PC-9 (cell line): ENCODE measurements around the gene PRKCB. TPM values are rescaled to one million over a fixed set of nuclear protein-coding genes. Genes with fewer than 3 reads are reported as not detected.

Source experiments
- BruUV-seq: library from RNA; stranded (reverse); fragments of 400-500 nt; replicated peaks from 2 replicates; lab custom pipeline; 2021; lab: Mats Ljungman, UMichigan
- CTCF ChIA-PET: fragments of 300-600 bp; sonication (Branson Sonifier 250); formaldehyde crosslinking; loops from one replicate; lab custom pipeline; 2022; ENCODE audit warnings: antibody characterized with exemption; lab: Charles Lee
- POLR2A ChIA-PET: fragments of 300-600 bp; sonication (Branson Sonifier 250); formaldehyde crosslinking; loops from one replicate; lab custom pipeline; 2022; ENCODE audit warnings: antibody characterized with exemption; ENCODE audit not compliant: unreplicated experiment; lab: Charles Lee
- DNase-seq, 2 experiments: peaks; one replicate each; pipeline versions ENCODE4 v3.0.0 to v3.0.0-alpha.2; 2015 to 2022; ENCODE audit warnings: mixed read lengths in 1 of 2
- H2AFZ ChIP-seq: fragments of 200-600 bp; sonication (generic); 2 replicates; pipeline ENCODE4 v1.8.1; 2017; ENCODE audit warnings: antibody characterized with exemption
- H3F3A ChIP-seq: fragments of 200-600 bp; sonication (generic); 2 replicates; pipeline ENCODE4 v1.8.1; 2017; ENCODE audit warnings: antibody characterized with exemption, mild to moderate bottlenecking, low read depth; ENCODE audit not compliant: insufficient read depth
- H3K27ac ChIP-seq: fragments of 200-600 bp; sonication (generic); 2 replicates; pipeline ENCODE4 v1.6.1; 2016; ENCODE audit warnings: mixed run types
- H3K27me3 ChIP-seq: fragments of 200-600 bp; sonication (generic); 2 replicates; pipeline ENCODE4 v1.6.1; 2016; ENCODE audit warnings: low read depth, mixed run types; ENCODE audit not compliant: insufficient read depth
- H3K36me3 ChIP-seq: fragments of 200-600 bp; sonication (generic); 2 replicates; pipeline ENCODE4 v1.6.1; 2016; ENCODE audit warnings: low read depth, mixed run types
- H3K4me1 ChIP-seq: fragments of 200-600 bp; sonication (generic); replicated peaks from 2 replicates; pipeline ENCODE4 v1.6.1; 2016; ENCODE audit warnings: mixed run types; ENCODE audit not compliant: insufficient read depth
- H3K4me2 ChIP-seq: fragments of 200-600 bp; sonication (generic); 2 replicates; pipeline ENCODE4 v1.6.1; 2017; ENCODE audit warnings: mixed run types
- H3K4me3 ChIP-seq: fragments of 200-600 bp; sonication (generic); 2 replicates; pipeline ENCODE4 v1.6.1; 2016; ENCODE audit warnings: mixed run types
- H3K79me2 ChIP-seq: fragments of 200-600 bp; sonication (generic); 2 replicates; pipeline ENCODE4 v1.6.1; 2017; ENCODE audit warnings: low read depth, mixed run types
- H3K9me2 ChIP-seq: fragments of 200-600 bp; sonication (generic); 2 replicates; pipeline ENCODE4 v1.8.1; 2017; ENCODE audit warnings: mild to moderate bottlenecking; ENCODE audit not compliant: insufficient read depth
- H3K9me3 ChIP-seq: fragments of 200-600 bp; sonication (generic); 2 replicates; pipeline ENCODE4 v1.8.1; 2016; ENCODE audit warnings: low read depth; ENCODE audit not compliant: insufficient read depth
- H4K20me1 ChIP-seq: fragments of 200-600 bp; sonication (generic); 2 replicates; pipeline ENCODE4 v1.8.1; 2017; ENCODE audit not compliant: insufficient read depth
- EZH2 ChIP-seq: fragments of 200-600 bp; sonication (generic); IDR thresholded peaks from 2 replicates; pipeline ENCODE4 v1.8.0; 2017; ENCODE audit warnings: antibody characterized with exemption, low read depth
- intact Hi-C: fragments of 100-400 bp; cut with micrococcal nuclease; formaldehyde crosslinking; loops from one replicate; pipeline ENCODE4 v1.10.0; 2022; ENCODE audit not compliant: unreplicated experiment
- total RNA-seq: library from RNA; stranded (reverse); gene quantifications from 2 replicates; pipeline ENCODE4 v1.2.3, GENCODE V29; 2021
- TF ChIP-seq, protein P1 (sequence below): fragments of 200-600 bp; sonication (generic); conservative IDR thresholded peaks from 2 replicates; pipeline ENCODE4 v1.6.1; 2017; ENCODE audit warnings: mixed run types, antibody characterized with exemption, mild to moderate bottlenecking, moderate library complexity

Gene PRKCB
- total RNA-seq, 1 experiment from 2014 or later, result not detected

DNA sequence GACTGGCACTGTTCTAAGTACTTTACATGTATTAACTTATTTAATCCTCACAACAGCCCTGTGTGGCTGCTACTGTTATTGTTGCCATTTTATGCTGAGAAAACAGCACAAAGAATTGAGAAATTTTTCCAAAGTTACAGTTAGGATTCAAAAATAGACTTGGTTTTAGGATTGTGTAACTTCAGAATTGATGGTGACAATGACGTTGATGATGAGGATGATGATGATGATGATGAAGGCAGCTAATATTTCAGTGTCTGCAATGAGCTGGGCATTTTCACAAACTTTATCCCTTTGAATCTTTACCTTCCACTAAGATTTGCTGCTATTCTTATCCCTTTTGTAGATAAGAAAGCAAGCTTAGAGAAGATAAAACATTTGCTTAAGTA lies 22.1 kb downstream of the PRKCB start:
- H3K4me2 ChIP-seq, result no peak overlapping the region
- DNase-seq, result no peak
- TF ChIP-seq, protein P1, sequence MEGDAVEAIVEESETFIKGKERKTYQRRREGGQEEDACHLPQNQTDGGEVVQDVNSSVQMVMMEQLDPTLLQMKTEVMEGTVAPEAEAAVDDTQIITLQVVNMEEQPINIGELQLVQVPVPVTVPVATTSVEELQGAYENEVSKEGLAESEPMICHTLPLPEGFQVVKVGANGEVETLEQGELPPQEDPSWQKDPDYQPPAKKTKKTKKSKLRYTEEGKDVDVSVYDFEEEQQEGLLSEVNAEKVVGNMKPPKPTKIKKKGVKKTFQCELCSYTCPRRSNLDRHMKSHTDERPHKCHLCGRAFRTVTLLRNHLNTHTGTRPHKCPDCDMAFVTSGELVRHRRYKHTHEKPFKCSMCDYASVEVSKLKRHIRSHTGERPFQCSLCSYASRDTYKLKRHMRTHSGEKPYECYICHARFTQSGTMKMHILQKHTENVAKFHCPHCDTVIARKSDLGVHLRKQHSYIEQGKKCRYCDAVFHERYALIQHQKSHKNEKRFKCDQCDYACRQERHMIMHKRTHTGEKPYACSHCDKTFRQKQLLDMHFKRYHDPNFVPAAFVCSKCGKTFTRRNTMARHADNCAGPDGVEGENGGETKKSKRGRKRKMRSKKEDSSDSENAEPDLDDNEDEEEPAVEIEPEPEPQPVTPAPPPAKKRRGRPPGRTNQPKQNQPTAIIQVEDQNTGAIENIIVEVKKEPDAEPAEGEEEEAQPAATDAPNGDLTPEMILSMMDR, result no peak
- no peak for TF ChIP-seq EZH2
- no peak overlapping the region for H3K27ac ChIP-seq
- intact Hi-C loops, result no loop called here
- H4K20me1 ChIP-seq, result 0 out of 2 replicates have a peak, but pooled peaks cover 4% of the 10 kb centered on the region
- no peaks in the 10 kb centered on the region for H3K9me2 ChIP-seq
- ChIA-PET CTCF (no interaction called here), POLR2A (no interaction called here)
- no peaks in the 10 kb centered on the region for H3K9me3 ChIP-seq
- no TSS peak for BruUV-seq
- no peaks in the 10 kb centered on the region for H3K4me1 ChIP-seq
- H3F3A ChIP-seq, result no peaks in the 10 kb centered on the region
- no peaks in the 10 kb centered on the region for H3K36me3 ChIP-seq
- H3K27me3 ChIP-seq, result peaks cover 59% of the 10 kb centered on the region
- no peak overlapping the region for H2AFZ ChIP-seq
- H3K4me3 ChIP-seq, result no peak overlapping the region
- no peaks in the 10 kb centered on the region for H3K79me2 ChIP-seq

DNA sequence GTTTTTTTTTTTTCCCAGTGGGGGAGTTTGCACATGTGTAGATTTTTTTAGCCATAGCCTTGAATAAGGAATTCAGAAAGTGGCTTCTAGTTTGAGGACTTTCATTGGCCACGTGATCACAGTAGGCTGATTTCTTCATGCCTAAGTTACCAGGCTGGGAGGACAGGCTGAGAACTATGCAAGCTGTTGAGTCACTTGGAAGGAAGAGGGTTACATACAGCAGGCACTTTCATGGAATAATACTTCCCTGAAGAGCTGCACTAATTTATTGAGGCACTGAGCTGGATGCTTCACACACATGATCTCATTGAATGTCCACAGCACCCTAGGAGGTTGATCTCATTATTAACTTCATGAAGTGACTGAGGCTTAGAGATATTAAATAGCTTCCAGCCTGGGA lies 22.8 kb downstream of the PRKCB start:
- Histone ChIP-seq H3K4me3 (no peak overlapping the region), H2AFZ (no peak overlapping the region), H3K36me3 (no peaks in the 10 kb centered on the region), H3K4me1 (no peaks in the 10 kb centered on the region), H3K27me3 (peaks cover 60% of the 10 kb centered on the region), H3F3A (no peaks in the 10 kb centered on the region), H3K79me2 (no peaks in the 10 kb centered on the region), H3K9me3 (no peaks in the 10 kb centered on the region), H3K27ac (no peak overlapping the region), H3K9me2 (no peaks in the 10 kb centered on the region), H3K4me2 (no peak overlapping the region), H4K20me1 (0 out of 2 replicates have a peak, but pooled peaks cover 4% of the 10 kb centered on the region)
- ChIA-PET POLR2A (no interaction called here), CTCF (no interaction called here)
- no peak for DNase-seq
- TF ChIP-seq, protein P1, result no peak
- no peak for TF ChIP-seq EZH2
- BruUV-seq, result no TSS peak
- intact Hi-C loops, result no loop called here

DNA sequence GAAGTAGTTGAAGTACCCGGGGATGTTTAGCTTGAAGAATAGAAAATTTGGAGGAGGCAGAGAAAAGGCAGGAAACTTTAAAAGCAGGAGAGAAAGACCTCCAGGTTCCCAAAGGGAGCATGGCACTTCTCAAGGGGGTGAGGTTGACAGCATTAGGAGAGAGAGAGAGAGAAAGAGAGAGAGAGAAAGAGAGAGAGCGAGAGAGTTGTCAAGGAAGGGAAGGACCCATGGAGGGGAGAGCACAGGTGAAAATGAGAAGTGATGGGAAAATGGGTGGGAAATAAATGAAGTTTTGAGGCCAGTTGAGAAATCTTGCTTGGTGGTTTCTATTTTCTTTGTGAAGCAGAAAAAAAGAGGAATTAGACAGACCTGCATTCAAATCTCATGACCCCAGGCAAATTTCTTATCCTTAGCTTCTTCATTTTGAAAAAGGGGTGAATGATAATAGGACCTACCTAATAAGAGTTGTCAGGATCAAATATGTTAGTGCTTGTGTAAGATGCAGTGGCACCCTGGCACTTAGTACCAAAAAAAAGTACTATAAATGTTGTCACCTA lies 24.0 kb downstream of the PRKCB start:
- Histone ChIP-seq H3K4me2 (no peak overlapping the region), H3K27me3 (peaks cover 59% of the 10 kb centered on the region), H3K27ac (no peak overlapping the region), H4K20me1 (0 out of 2 replicates have a peak, but pooled peaks cover 4% of the 10 kb centered on the region), H3K36me3 (no peaks in the 10 kb centered on the region), H3K79me2 (no peaks in the 10 kb centered on the region), H3K9me2 (no peaks in the 10 kb centered on the region), H3F3A (no peaks in the 10 kb centered on the region), H3K9me3 (no peaks in the 10 kb centered on the region), H3K4me1 (no peaks in the 10 kb centered on the region), H2AFZ (no peak overlapping the region), H3K4me3 (no peak overlapping the region)
- intact Hi-C loops, result no loop called here
- BruUV-seq, result no TSS peak
- CTCF ChIA-PET, result no interaction called here
- TF ChIP-seq, protein P1, result no peak
- TF ChIP-seq EZH2, result no peak
- POLR2A ChIA-PET, result no interaction called here
- DNase-seq, result no peak
